Putamen (tissue), 1 donor: ENCODE measurements around the gene C9orf50.

Experiments
- DNase-seq: peaks from one replicate; pipeline ENCODE4 v3.0.0-alpha.2; 2016; ENCODE audit warnings: low spot score

C9orf50 gene

GRCh38 chr9:129631674-129632129 lies 10.8 kb upstream of the C9orf50 start:
- DNase-seq: no peak

GRCh38 chr9:129630967-129631673 lies 10.2 kb upstream of the C9orf50 start:
- no peak for DNase-seq

- DNase-seq: no peak
Observed at GRCh38 chr9:129629251-129629820, 8.4 kb upstream of the C9orf50 start.

GRCh38 chr9:129628709-129629108 lies 7.8 kb upstream of the C9orf50 start:
- no peak for DNase-seq

- DNase-seq: no peak
Observed at GRCh38 chr9:129627556-129628440, 6.9 kb upstream of the C9orf50 start.

GRCh38 chr9:129626625-129627284 lies 5.9 kb upstream of the C9orf50 start:
- no peak for DNase-seq

GRCh38 chr9:129626079-129626624 lies 5.3 kb upstream of the C9orf50 start, which contains the start of gene NTMT1:
NTMT1 (plus strand) TSS chr9:129626163; CDS start chr9:129632704, 6,541 bp downstream.
- peak; percentile 87 for DNase-seq

GRCh38 chr9:129624947-129625346 lies 4.0 kb upstream of the C9orf50 start:
- no peak for DNase-seq

- no peak for DNase-seq
Observed at GRCh38 chr9:129624168-129624759, 3.4 kb upstream of the C9orf50 start.

GRCh38 chr9:129623331-129623730 lies 2.4 kb upstream of the C9orf50 start:
- DNase-seq: no peak

GRCh38 chr9:129619787-129620668 lies 873 bp downstream of the C9orf50 start:
- no peak for DNase-seq

- DNase-seq: no peak
Observed at GRCh38 chr9:129617167-129617566, 3.7 kb downstream of the C9orf50 start.

- no peak for DNase-seq
Observed at GRCh38 chr9:129615407-129616285, 5.3 kb downstream of the C9orf50 start.

GRCh38 chr9:129614932-129615331 lies 6.0 kb downstream of the C9orf50 start:
- DNase-seq: no peak

GRCh38 chr9:129613520-129614175 lies 7.3 kb downstream of the C9orf50 start:
- DNase-seq: peak; percentile 89

GRCh38 chr9:129612815-129613519 lies 7.9 kb downstream of the C9orf50 start:
- DNase-seq: no peak

- DNase-seq: no peak
Observed at GRCh38 chr9:129612123-129612522, 8.8 kb downstream of the C9orf50 start.

- DNase-seq: no peak
Observed at GRCh38 chr9:129611307-129611800, 9.5 kb downstream of the C9orf50 start.
